GM06990 (cell line): ENCODE results near the gene SULT1B1.

Source experiments
- DNase-seq: peaks from one replicate; pipeline ENCODE4 v3.0.0-alpha.2; 2011; ENCODE audit not compliant: insufficient read length; ENCODE audit errors: extremely low read depth
- H3K27me3 ChIP-seq: replicated peaks from 2 replicates; pipeline ENCODE4 v1.6.0; 2011; ENCODE audit warnings: low read length; ENCODE audit not compliant: control insufficient read depth, insufficient read depth
- H3K36me3 ChIP-seq: 2 replicates; pipeline ENCODE4 v1.5.1; 2011; ENCODE audit warnings: low read length; ENCODE audit not compliant: control insufficient read depth, insufficient read depth
- H3K4me3 ChIP-seq: replicated peaks from 2 replicates; pipeline ENCODE4 v1.5.1; 2011; ENCODE audit warnings: low read depth, mild to moderate bottlenecking, control low read depth, low read length
- CTCF ChIP-seq: IDR thresholded peaks from 2 replicates; pipeline ENCODE4 v1.5.1; 2011; ENCODE audit warnings: low read length, control low read depth, mild to moderate bottlenecking, inconsistent platforms; ENCODE audit not compliant: insufficient read depth, poor library complexity, severe bottlenecking

Gene SULT1B1

GRCh38 chr4:69708211-69708610 is 52.2 kb downstream of the SULT1B1 start:
- no peak for TF ChIP-seq CTCF
- Histone ChIP-seq H3K4me3 (no peak overlapping the region), H3K27me3 (no peaks in the 10 kb centered on the region), H3K36me3 (no peaks in the 10 kb centered on the region)
- DNase-seq: no peak

GRCh38 chr4:69707807-69708206 is 52.6 kb downstream of the SULT1B1 start:
- no peak overlapping the region for H3K4me3 ChIP-seq
- no peaks in the 10 kb centered on the region for H3K36me3 ChIP-seq
- TF ChIP-seq CTCF: no peak
- H3K27me3 ChIP-seq: no peaks in the 10 kb centered on the region
- DNase-seq: no peak

GRCh38 chr4:69702201-69702600 is 58.2 kb downstream of the SULT1B1 start:
- Histone ChIP-seq H3K4me3 (no peak overlapping the region), H3K27me3 (no peaks in the 10 kb centered on the region), H3K36me3 (no peaks in the 10 kb centered on the region)
- TF ChIP-seq CTCF: no peak
- no peak for DNase-seq

GRCh38 chr4:69701696-69702095 is 58.7 kb downstream of the SULT1B1 start:
- no peak for TF ChIP-seq CTCF
- Histone ChIP-seq H3K27me3 (no peaks in the 10 kb centered on the region), H3K4me3 (no peak overlapping the region), H3K36me3 (no peaks in the 10 kb centered on the region)
- DNase-seq: no peak

GRCh38 chr4:69697536-69698242 is 62.7 kb downstream of the SULT1B1 start:
- no peak for TF ChIP-seq CTCF
- no peak overlapping the region for H3K4me3 ChIP-seq
- no peaks in the 10 kb centered on the region for H3K27me3 ChIP-seq
- no peak for DNase-seq
- no peaks in the 10 kb centered on the region for H3K36me3 ChIP-seq

GRCh38 chr4:69689599-69689998 is 70.8 kb downstream of the SULT1B1 start:
- Histone ChIP-seq H3K4me3 (no peak overlapping the region), H3K36me3 (no peaks in the 10 kb centered on the region), H3K27me3 (no peaks in the 10 kb centered on the region)
- peak; percentile 50 for TF ChIP-seq CTCF
- peak; percentile 5 for DNase-seq
